CD1c-positive myeloid dendritic cell (primary cell): Measurements from ENCODE around the gene TTI1.

ENCODE experiments used
- DNase-seq: peaks from one replicate; pipeline ENCODE4 v3.0.0-alpha.2; 2016; ENCODE audit errors: extremely low spot score

TTI1 gene

DNA sequence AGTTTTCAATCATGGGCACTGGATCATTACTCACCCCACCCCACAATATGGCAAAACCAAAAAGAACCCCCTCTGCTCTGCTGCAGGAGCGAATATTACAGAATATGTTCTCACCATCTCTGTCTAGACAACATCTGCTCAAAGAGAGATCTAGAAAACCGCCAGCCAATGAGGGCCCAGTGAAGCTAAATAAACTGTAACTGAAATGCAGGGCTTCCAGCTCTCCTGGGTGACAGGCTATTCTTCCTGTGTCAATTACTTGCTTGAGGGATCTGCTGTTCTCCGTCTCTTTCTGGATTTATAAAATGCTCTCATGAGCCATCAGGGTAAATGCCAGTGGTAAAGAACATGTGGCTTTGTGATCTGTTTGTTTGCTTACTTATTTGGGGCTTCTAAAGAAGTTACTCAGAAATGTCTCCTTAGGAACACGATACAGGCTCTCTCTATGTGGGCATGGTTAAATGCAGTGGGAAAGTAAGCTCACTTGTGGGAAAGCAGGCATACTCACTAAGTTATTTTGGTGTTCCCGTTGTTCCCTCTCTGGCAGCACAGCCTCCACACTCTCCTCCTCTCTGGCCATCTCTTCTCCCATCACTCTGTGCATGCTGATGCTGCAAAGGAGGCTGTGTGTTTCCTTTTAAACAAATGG lies 44.8 kb downstream of the TTI1 start:
- no peak for DNase-seq

DNA sequence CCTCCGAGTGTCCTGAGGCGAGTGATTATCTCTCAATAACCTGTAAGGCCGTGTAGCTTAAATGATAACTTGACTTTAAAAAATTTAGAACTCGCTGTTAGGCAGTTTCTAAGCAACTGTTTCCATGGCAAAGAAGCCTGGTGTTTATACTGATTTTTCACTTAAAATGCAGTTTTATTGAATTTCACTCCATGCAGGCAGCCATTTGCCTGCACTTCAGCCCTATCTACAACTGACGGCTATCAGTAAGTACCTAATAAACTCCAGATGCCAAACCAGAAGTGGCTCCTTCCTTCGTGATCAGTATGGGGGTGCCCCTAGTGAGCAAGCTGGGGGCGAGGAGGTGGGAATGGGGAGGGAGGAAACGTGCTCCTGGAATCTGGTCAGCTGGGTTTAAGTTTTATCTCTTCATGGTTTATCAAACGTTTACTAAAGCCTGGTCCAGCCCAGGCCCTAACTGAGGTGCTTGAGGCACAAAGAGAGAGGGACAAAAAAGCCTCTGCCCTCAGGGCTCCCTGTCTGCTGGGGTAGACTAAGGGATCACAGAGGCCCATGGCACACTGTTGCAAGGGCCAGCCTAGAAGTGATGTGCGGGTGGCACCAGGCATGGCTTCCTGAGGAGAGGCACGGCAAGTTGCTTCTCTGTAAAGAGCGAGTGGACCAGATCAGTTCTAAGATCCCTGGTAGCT lies 45.5 kb downstream of the TTI1 start:
- DNase-seq, result no peak

GRCh38 chr20:37986873-37987601 lies 46.2 kb downstream of the TTI1 start:
- no peak for DNase-seq

GRCh38 chr20:37986044-37986858 lies 47.0 kb downstream of the TTI1 start:
- no peak for DNase-seq

- DNase-seq, result no peak
These were observed 49.1 kb downstream of the TTI1 start for GRCh38 chr20:37984018-37984785.

DNA sequence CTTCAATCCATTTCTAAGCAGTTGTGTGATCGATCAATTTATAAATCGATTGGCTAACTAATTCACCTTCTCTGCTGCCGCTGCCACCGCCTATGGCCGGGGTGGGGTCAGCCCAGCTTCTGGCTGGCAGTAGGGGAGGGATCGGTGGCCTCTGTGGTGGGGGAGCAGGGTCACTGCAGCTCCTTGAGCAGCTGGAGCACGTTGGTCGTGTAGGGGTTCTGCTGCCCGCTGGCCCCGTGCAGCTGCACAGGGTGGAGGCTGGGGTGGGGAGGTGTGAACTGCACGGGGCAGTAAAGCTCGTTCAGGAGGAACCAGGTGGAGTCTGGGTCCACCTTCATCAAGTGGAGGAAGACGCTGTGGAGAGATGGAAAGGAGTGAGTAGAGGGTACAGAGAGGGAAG lies 50.0 kb downstream of the TTI1 start:
- no peak for DNase-seq

DNA sequence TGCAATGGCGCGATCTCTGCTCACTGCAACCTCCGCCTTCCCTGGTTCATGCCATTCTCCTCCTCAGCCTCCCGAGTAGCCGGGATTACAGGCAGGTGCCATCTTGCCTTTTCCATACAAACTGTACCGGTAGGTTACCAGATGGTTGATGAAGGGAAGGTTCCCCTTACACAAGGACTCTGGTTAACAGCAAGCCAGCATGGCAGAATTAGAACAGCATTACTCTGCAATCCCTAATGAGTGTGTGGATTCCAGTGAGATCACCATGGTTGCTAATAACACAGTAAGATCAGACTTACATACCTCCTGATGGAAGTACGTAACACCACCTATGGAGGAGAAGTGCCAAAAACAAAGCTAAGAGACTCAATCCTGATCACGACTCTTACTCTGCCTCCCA lies 51.7 kb downstream of the TTI1 start:
- DNase-seq, result no peak

DNA sequence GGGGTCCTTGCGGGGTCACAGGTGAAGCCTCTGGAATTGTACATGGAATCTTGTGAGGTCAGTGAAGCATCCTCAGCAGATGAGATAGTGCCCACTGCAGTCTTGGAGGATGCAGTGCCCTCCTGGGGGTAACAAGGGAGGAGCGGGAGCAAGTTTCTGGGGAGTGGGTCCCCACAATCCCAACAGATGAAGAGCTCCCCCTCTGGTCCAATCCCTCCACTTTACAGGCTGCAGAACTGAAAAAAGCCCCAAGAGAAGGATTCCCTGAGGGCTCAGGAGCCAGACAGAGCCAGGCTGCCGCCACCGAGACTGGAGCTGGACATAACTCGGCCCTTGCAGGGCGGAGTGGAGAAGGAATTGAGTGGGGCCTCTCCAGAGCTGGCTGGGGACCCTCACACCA lies 52.4 kb downstream of the TTI1 start:
- no peak for DNase-seq

DNA sequence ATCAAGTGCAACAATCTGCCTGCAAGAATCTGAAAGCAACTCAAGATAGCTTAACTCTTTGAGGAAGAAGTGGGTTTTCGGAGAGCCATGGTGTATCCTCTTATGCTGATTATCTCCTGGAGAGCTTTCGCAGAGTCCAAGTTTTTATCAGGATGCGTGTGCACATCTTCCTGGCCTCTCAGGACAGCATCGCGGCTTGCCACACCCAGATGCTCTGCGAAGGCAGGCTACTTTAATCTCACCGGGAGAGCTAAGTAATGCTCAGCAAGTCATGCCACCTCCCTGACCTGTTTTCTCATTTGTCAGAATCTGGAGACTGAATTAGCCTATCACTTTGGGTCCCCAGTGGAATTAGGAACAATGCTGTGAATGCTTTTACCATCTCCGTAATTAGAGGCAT lies 52.9 kb downstream of the TTI1 start:
- DNase-seq, result no peak

DNA sequence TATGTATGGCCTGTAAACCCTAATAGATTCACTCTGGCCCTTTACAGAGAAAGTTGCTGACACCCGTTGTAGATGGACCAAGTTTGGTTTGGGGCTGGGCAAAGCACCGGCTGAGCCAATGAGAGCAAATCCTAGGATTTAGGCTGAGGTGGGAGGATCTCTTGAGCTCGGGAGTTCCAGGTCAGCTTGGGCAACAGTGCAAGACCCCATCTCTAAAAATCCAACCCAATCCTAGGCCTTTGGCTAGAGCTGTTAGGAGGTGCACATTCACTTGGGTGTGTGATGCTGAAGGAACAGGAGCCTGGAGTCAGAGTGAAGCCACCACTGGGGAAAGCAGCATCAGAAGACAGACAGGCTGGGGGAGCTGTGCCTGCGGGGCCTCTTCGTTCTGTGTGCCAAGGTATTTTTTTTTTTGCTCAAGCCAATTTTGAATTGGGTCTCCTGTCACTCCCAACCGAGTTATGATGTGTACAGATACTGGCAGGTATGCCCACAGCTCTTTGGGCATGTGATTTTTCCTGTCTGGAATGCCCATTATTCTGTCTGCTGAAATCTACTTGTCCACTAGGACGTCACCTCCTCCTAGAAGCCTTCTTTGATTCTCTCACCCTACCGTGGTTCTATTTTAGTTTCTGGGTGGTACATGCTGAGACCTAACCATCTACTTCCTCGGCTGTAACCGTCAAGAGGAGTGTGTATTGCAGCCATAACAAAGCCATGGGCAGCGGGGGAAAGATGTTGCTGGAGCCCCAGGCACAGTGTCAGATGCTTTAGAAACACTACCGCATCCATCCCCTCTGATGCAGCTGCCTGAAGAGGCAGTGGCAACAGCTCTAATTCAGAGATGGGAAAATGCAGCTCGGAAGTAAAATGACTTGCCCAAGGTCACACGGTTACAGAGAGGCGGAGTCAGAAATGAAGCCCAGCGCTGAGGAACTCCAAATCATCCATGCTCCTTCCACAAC lies 54.0 kb downstream of the TTI1 start:
- no peak for DNase-seq

DNA sequence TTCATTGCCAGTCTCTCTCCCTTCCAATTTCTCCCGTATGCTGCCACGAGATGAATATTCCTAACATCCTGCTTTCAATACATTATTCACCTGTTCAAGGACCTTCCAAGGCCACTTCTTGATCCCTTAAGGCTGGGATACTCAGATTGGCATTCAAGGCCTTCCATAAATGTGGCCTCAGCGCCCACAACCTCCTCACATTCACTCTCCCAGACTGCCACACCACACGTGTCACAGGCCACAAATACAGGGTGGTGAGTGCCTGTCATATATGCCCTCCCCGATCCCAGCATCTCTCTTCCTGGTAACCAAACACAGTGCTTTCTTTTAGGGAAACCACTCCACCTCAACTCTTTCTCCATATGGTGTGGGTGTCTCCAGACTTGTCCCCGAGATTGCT lies 55.5 kb downstream of the TTI1 start:
- DNase-seq, result no peak

DNA sequence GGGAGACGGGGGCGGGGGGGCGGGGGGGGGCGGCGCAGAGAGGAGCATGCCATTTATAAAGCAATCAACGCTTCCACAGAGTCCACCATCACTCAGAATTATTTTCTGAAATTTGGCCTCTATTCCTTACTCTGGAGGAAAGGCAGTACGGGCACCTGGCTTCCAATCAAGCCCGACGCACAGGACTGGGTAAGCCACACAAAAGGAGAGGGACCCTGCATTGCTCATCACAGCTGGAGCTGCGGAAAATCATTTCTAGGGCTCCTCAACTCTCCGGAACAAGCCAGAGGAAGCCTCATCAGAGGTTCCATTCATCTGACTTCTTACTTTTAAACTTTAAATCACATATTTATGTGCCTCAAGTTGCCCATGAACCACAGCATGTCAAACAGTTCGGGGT lies 55.9 kb downstream of the TTI1 start:
- no peak for DNase-seq

DNA sequence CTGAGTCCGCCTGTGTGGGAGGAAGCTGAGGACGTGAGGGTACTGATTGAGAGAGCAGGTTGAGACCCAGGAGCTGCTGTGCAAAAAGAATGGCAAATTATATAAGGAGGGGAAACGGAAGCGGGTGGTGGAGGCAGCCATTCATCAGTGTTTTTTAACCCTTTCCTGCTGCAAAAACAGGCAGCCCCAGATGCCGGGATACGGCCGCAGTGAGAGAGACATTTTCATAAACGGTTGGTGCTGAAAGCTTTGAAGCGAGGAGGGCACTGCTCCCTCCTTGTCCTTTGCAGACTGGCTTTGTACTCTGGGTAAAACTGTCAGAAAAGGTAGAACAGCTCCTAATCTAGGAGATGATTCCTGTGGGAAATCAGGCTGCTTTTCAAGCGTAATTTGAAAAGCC lies 56.4 kb downstream of the TTI1 start:
- no peak for DNase-seq

- no peak for DNase-seq
These were observed 60.0 kb downstream of the TTI1 start for GRCh38 chr20:37973059-37973910.

DNA sequence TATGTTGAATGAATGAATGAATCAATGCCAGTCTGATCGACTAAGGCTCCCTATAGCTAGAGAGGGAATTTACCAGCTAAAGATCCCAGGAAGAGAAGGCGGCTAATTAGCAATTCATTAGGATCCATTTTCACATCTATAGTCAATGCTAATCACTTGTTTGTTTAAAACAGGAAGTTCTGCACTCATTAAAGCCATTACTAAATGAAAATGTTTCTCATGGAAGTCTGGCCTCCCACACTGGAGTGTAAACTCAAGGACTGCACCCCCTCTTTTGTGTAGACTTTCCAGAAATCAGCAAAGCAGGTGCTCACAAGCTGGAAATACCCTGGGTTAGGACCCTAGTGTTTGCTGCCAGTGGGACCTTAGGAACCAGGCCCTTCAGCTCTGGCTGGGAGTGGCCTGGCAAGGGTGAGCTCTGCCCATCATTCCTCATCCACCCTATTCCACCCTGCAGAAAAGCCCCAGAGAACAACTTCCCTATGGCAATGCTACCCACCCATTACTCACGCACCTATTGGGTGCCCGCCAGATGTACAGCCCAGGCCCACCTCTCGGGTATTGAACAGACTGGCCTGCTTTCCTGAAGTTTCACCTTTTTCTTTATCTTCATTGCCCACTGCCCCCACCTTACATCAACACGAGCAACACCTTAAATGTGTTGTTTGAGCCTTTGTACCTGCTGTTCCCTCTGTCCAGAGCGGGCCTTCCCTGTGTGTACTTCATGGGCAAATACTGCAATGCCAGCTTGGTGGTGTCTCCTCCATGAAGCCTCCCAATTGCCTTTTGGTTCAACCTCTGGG lies 60.8 kb downstream of the TTI1 start:
- DNase-seq, result no peak

DNA sequence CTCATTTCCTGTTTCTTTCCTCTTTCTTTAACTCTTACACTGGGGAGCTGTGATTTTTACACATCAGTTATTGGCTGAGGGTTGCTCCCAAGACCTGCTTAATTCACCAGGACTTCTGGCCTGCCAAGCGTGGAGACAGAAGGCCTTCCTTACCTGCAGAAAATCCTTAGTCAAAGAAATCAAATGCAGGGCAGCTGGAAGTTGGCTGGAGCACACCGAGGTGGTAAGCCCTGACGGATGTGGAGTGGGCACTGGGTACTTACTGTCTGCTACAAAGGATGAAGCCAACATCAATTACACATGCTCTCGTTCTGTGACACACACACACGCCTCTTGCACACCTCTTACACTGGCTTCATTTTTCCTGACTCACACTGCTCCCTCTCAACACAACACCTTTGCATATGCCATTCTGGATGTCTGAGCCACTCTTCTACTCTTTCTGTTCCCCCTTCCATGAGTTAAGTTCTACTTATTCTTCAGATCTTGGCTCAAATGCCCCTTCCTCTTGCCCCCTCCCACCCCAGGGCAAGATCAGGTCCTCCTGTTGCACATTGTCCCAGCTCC lies 61.6 kb downstream of the TTI1 start:
- DNase-seq, result no peak

GRCh38 chr20:37970856-37971245 lies 62.4 kb downstream of the TTI1 start:
- no peak for DNase-seq
